GM23338 (cell line): ENCODE measurements around the gene EYS. TPM values are rescaled to one million over a fixed set of nuclear protein-coding genes. Genes with fewer than 3 reads are reported as not detected.

Experiments used
- ATAC-seq: fragments of 200-7000 bp; cut with Tn5 transposase; 3 replicates; pipeline ENCODE4 v1.9.1; 2020
- DNase-seq: peaks from one replicate; pipeline ENCODE4 v3.0.0-alpha.2; 2015; ENCODE audit warnings: low spot score
- H2AFZ ChIP-seq: fragments of 200-600 bp; sonication (generic); 2 replicates; pipeline ENCODE4 v1.8.0; 2016; ENCODE audit warnings: antibody characterized with exemption, mild to moderate bottlenecking, moderate library complexity
- H3F3A ChIP-seq: fragments of 200-600 bp; sonication (generic); replicated peaks from 2 replicates; pipeline ENCODE4 v1.8.0; 2017; ENCODE audit warnings: antibody characterized with exemption, mixed run types, low read depth
- H3K27ac ChIP-seq: fragments of 200-600 bp; sonication (generic); 2 replicates; pipeline ENCODE4 v1.6.1; 2016; ENCODE audit warnings: low read depth
- H3K27me3 ChIP-seq: fragments of 200-600 bp; sonication (generic); 2 replicates; pipeline ENCODE4 v1.8.0; 2016; ENCODE audit warnings: mild to moderate bottlenecking, mixed run types, moderate library complexity; ENCODE audit not compliant: insufficient read depth
- H3K36me3 ChIP-seq: fragments of 200-600 bp; sonication (generic); 2 replicates; pipeline ENCODE4 v1.8.0; 2016; ENCODE audit warnings: mild to moderate bottlenecking; ENCODE audit not compliant: insufficient read depth
- H3K4me1 ChIP-seq: fragments of 200-600 bp; sonication (generic); 2 replicates; pipeline ENCODE4 v1.8.0; 2016; ENCODE audit warnings: mild to moderate bottlenecking, moderate library complexity; ENCODE audit not compliant: insufficient read depth
- H3K4me2 ChIP-seq: fragments of 200-600 bp; sonication (generic); 2 replicates; pipeline ENCODE4 v1.7.1; 2017; ENCODE audit warnings: mixed run types
- H3K4me3 ChIP-seq: fragments of 200-600 bp; sonication (generic); 2 replicates; pipeline ENCODE4 v1.6.1; 2016; ENCODE audit warnings: mixed run types
- H3K79me2 ChIP-seq: fragments of 200-600 bp; sonication (generic); replicated peaks from 2 replicates; pipeline ENCODE4 v1.8.0; 2017; ENCODE audit warnings: mild to moderate bottlenecking; ENCODE audit not compliant: insufficient read depth
- H3K9me2 ChIP-seq: fragments of 200-600 bp; sonication (generic); 2 replicates; pipeline ENCODE4 v1.8.0; 2017; ENCODE audit not compliant: insufficient read depth
- H4K20me1 ChIP-seq: fragments of 200-600 bp; sonication (generic); replicated peaks from 2 replicates; pipeline ENCODE4 v1.8.0; 2017; ENCODE audit warnings: mild to moderate bottlenecking; ENCODE audit not compliant: insufficient read depth
- H3K27ac Mint-ChIP-seq: 2 replicates; pipeline ENCODE4 v1.8.0; 2020; ENCODE audit warnings: inconsistent platforms, mild to moderate bottlenecking, moderate library complexity, mixed read lengths
- H3K27me3 Mint-ChIP-seq: 3 replicates; pipeline ENCODE4 v1.8.0; 2022; ENCODE audit warnings: low read depth, mild to moderate bottlenecking, moderate library complexity, mixed read lengths, inconsistent platforms; ENCODE audit not compliant: insufficient read depth, poor library complexity
- H3K36me3 Mint-ChIP-seq: 3 replicates; pipeline ENCODE4 v1.8.0; 2021; ENCODE audit warnings: low read depth, mild to moderate bottlenecking, inconsistent platforms, moderate library complexity, mixed read lengths
- H3K4me1 Mint-ChIP-seq: 3 replicates; pipeline ENCODE4 v1.8.0; 2020; ENCODE audit warnings: mild to moderate bottlenecking, inconsistent platforms, mixed read lengths
- H3K4me3 Mint-ChIP-seq: 3 replicates; pipeline ENCODE4 v1.8.0; 2021; ENCODE audit warnings: moderate library complexity, mild to moderate bottlenecking, inconsistent platforms, mixed read lengths
- H3K9me3 Mint-ChIP-seq: 3 replicates; pipeline ENCODE4 v1.8.0; 2020; ENCODE audit warnings: moderate library complexity, mild to moderate bottlenecking, inconsistent platforms, mixed read lengths
- JUNB ChIP-seq: IDR thresholded peaks from one replicate; pipeline ENCODE4 v1.6.1; 2016; ENCODE audit warnings: antibody characterized with exemption; ENCODE audit not compliant: unreplicated experiment
- NANOG ChIP-seq: IDR thresholded peaks from 2 replicates; pipeline ENCODE4 v1.6.1; 2016; ENCODE audit warnings: antibody characterized with exemption, borderline replicate concordance
- REST ChIP-seq: IDR thresholded peaks from one replicate; pipeline ENCODE4 v1.6.1; 2018; ENCODE audit warnings: antibody characterized with exemption; ENCODE audit not compliant: unreplicated experiment
- STAT1 ChIP-seq: IDR thresholded peaks from one replicate; pipeline ENCODE4 v1.6.1; 2016; ENCODE audit warnings: antibody characterized with exemption; ENCODE audit not compliant: unreplicated experiment
- ZNF331 ChIP-seq: fragments of 250-450 bp; sonication (Bioruptor Pico); IDR thresholded peaks from 2 replicates; pipeline ENCODE4 v1.5.0; 2020; ENCODE audit warnings: low read depth, mild to moderate bottlenecking, moderate library complexity
- ZNF462 ChIP-seq: fragments of 250-450 bp; sonication (Bioruptor Pico); IDR thresholded peaks from 2 replicates; pipeline ENCODE4 v1.5.0; 2020; ENCODE audit warnings: mild to moderate bottlenecking, moderate library complexity
- polyA plus RNA-seq: library from polyadenylated mRNA; unstranded; fragments of >200 nt; fragmentation: Nextera tagmentation; extraction: Ambion mirVana; gene quantifications from 2 replicates; pipeline ENCODE4 v1.2.1, GENCODE V29; 2016
- total RNA-seq: library from RNA; depleted of rRNA; stranded (reverse); fragments of >200 nt; shearing (Covaris generic); gene quantifications from 2 replicates; pipeline ENCODE4 v1.2.3, GENCODE V29; 2014
- TF ChIP-seq, protein P1 (sequence below), 2 experiments: fragments of 200-600 bp in 1 of 2; sonication (generic) in 1 of 2; conservative IDR thresholded peaks; 2 replicates each; pipeline versions ENCODE4 v1.5.1 to v1.6.1; 2016 to 2017; ENCODE audit warnings: antibody characterized with exemption in 2 of 2, low read depth in 2 of 2, mild to moderate bottlenecking in 2 of 2, moderate library complexity in 1 of 2

Gene EYS
- total and polyA plus RNA-seq, 2 experiments from 2014 or later = 0.38 to 0.52 TPM

- Mint-ChIP-seq H3K36me3 (no peaks in the 10 kb centered on the region), H3K9me3 (no peaks in the 10 kb centered on the region), H3K4me3 (no peak overlapping the region), H3K4me1 (no peaks in the 10 kb centered on the region), H3K27ac (no peak overlapping the region), H3K27me3 (no peaks in the 10 kb centered on the region)
- no peaks in the 10 kb centered on the region for H3K36me3 ChIP-seq
- no peaks in the 10 kb centered on the region for H3K27me3 ChIP-seq
- TF ChIP-seq STAT1 = no peak
- TF ChIP-seq, protein P1, sequence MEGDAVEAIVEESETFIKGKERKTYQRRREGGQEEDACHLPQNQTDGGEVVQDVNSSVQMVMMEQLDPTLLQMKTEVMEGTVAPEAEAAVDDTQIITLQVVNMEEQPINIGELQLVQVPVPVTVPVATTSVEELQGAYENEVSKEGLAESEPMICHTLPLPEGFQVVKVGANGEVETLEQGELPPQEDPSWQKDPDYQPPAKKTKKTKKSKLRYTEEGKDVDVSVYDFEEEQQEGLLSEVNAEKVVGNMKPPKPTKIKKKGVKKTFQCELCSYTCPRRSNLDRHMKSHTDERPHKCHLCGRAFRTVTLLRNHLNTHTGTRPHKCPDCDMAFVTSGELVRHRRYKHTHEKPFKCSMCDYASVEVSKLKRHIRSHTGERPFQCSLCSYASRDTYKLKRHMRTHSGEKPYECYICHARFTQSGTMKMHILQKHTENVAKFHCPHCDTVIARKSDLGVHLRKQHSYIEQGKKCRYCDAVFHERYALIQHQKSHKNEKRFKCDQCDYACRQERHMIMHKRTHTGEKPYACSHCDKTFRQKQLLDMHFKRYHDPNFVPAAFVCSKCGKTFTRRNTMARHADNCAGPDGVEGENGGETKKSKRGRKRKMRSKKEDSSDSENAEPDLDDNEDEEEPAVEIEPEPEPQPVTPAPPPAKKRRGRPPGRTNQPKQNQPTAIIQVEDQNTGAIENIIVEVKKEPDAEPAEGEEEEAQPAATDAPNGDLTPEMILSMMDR (conservative IDR thresholded peaks at IDR 0.05; ENCODE audit: low read depth in 2 of 2) = peak; percentile 48 to 63
- H2AFZ ChIP-seq = peak overlapping the region; percentile 56; the same call in 1 of the 2 replicates
- no peak overlapping the region for H3K27ac ChIP-seq
- no peaks in the 10 kb centered on the region for H4K20me1 ChIP-seq
- ATAC-seq (peak; percentile 98), DNase-seq (peak; percentile 68)
- no peaks in the 10 kb centered on the region for H3F3A ChIP-seq
- H3K4me3 ChIP-seq = no peak overlapping the region
- no peak overlapping the region for H3K4me2 ChIP-seq
- no peaks in the 10 kb centered on the region for H3K4me1 ChIP-seq
- no peaks in the 10 kb centered on the region for H3K9me2 ChIP-seq
- no peaks in the 10 kb centered on the region for H3K79me2 ChIP-seq
Observed at GRCh38 chr6:63816982-63817436, 1890.0 kb downstream of the EYS start.

DNA sequence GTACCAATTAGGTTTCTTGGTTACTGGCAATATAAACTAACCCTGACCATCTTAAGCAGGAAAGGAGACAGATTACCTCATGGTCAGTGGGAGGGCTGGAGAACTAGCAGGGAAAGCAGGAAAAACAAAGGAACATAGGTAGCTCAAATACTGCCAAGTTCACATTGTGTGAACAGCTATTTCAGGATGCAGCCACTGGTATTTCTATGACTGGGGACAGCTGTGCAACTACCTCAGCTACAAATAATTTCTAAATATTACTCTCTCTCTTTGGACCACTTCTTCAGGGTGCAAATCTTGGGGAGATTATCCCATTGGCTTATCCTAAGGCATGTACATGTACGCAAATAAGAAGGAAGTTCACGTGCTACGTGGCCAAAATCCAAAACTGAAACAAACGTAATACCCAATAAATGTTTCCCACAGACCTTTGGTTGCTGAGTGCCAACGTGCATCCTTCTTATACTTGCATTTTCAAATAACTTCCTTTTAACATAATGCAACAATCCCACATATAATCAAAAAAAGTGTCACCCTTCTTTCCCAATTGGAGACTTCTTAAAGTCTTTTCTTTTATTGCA is 1890.5 kb downstream of the EYS start:
- H3K27me3 ChIP-seq = no peaks in the 10 kb centered on the region
- H3K4me1 Mint-ChIP-seq = no peaks in the 10 kb centered on the region
- H3K27me3 Mint-ChIP-seq = no peaks in the 10 kb centered on the region
- no peak overlapping the region for H3K4me3 Mint-ChIP-seq
- no peak for ATAC-seq
- H3K9me2 ChIP-seq = no peaks in the 10 kb centered on the region
- no peak overlapping the region for H3K4me2 ChIP-seq
- H2AFZ ChIP-seq = no peak overlapping the region
- H3K4me3 ChIP-seq = no peak overlapping the region
- H4K20me1 ChIP-seq = no peaks in the 10 kb centered on the region
- DNase-seq = no peak
- no peaks in the 10 kb centered on the region for H3K36me3 ChIP-seq
- no peak for TF ChIP-seq JUNB
- TF ChIP-seq ZNF331 (CRISPR knock-in tag) = no peak
- no peak for TF ChIP-seq REST
- TF ChIP-seq, protein P1 (conservative IDR thresholded peaks at IDR 0.05; ENCODE audit: low read depth in 2 of 2) = no peak
- TF ChIP-seq ZNF462 = no peak
- TF ChIP-seq NANOG = no peak
- H3K27ac ChIP-seq = no peak overlapping the region
- H3F3A ChIP-seq = no peaks in the 10 kb centered on the region
- H3K27ac Mint-ChIP-seq = no peak overlapping the region
- no peaks in the 10 kb centered on the region for H3K36me3 Mint-ChIP-seq
- no peaks in the 10 kb centered on the region for H3K9me3 Mint-ChIP-seq
- no peaks in the 10 kb centered on the region for H3K79me2 ChIP-seq
- H3K4me1 ChIP-seq = no peaks in the 10 kb centered on the region
